GM18861 (cell line): Measurements from ENCODE around the gene SCN3A.

ENCODE experiments used
- ATAC-seq: cut with Tn5 transposase; IDR thresholded peaks from one replicate; pipeline ENCODE4 v1.9.1; 2021; ENCODE audit not compliant: unreplicated experiment

The SCN3A gene

DNA sequence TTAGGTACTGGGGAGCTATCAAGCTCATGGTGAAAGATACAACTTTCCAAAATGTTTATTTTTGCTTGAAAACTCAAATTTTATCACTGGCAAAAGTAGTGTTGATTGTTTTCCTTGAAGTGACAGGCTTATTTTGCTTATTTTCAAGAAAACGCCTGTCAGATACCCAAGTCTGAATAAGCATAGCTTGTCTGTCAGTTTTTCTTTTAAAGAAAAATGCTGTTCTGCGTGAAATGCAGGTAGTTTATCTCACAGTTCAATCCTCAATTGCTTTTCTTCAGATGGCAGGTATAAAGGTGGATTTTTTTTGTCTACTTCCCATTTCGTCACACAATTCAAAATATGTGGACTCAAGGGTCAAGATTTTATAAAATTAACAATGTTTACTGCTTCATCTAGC is 145.9 kb downstream of the SCN3A start:
- no peak for ATAC-seq

DNA sequence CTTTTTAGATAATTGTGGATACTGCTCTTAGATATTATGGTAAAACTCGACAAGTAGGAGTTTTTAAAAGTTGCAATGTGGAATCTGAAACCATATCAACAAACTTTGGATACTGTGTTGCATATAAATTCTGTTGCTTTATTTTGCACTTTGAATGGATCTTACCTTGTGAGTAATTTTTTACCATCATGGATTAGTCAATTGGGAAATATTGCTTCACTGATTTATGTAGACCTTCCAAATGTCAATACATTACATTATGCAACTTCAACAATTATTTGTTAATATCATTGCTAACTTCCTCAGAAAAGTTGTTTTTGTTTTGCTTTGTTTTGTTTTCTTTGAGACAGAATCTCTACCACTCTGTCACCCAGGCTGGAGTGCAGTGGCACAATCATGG is 146.5 kb downstream of the SCN3A start:
- ATAC-seq, result no peak

DNA sequence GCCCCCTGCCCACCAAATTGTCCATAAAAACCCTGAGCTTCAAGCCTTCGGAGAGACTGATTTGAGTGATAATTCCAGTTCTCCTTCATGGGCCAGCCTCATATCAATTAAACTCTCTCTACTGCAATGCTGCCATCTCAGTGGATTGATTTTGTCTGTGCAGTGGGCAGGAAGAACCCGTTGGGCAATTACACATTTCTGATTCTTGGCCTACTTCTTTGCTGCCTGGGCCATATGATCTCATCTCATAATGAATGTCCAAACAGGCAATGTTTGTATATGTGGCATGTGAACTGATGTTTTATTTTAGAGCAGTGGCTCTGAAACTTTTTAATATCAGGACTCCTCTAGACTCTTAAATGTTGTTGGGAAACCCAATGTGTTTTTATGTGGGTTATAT is 147.3 kb downstream of the SCN3A start:
- no peak for ATAC-seq

- no peak for ATAC-seq
Measured at GRCh38 chr2:165055082-165055851, 148.6 kb downstream of the SCN3A start.

DNA sequence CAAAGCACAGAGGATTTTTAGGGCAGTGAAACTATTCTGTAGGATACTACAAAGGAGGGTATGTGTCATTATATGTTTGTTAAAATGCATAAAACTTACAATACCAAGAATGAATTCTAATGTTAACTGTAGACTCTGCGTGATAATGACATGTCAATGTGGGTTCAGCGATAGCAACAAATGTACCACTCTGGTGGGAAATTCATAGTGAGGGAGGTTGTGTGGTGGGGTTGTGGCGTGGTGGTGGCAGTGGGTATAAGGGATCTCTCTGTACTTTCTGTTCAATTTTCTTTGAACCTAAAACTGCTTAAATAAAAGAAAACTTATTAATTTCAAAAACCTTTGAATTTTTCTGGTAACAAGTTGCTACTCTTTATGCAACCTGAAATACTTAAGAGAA is 149.2 kb downstream of the SCN3A start:
- ATAC-seq, result no peak

DNA sequence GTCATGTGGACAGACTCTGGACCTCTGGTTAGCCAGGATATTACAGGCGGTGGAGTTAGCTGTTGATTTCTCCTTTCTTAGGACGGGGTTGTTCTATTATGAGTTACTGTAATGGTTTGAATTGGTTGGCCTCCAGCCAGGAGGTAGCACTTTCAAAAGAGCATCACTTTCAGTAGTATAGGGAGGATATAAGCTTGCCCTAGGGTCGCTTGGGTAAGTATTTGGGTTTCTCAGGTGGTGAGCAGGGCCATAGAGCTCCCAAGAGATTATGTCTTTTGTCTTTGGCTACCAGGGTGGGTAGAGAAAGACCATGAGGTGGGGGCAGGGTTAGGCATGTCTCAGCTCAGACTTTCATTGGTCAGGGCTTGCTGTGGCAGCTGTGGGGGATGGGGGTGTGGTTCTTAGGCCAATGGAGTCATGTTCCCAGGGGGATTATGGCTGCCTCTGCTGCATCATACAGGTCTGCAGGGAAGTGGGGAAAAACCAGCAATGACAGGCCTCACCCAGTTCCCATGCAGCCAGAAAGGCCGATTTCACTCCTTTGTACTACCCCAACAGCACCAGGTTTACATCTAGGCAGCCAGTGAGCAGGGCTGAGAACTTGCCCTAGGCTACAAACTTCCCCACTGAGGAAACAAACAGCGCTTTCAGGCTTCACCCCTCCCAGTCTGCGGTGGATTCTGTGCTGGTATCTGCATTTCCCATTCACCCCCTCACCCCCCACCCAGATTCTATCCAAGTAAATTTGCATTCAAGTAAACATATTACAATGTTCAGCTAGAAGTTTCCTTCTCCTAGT is 159.1 kb downstream of the SCN3A start:
- no peak for ATAC-seq
